Stimulated activated naive B cell treated with anti-CD40 and anti-IgM and Interleukin-4, amounts not matched to agents 10 μg/mL and 1 μg/mL and 100 μg/mL, for 72 hours (primary cell): Measurements from ENCODE around the gene MEIS1.

ENCODE experiments used
- ATAC-seq, 2 donors: fragments of 150-1000 bp; cut with Tn5 transposase; replicated peaks; 2 replicates each; pipeline ENCODE4 v1.10.0; 2021; ENCODE audit warnings: moderate library complexity in 1 of 2
- DNase-seq: peaks from one replicate; pipeline ENCODE4 v3.0.0; 2021
- H3K27ac Mint-ChIP-seq: one replicate; pipeline ENCODE4 v1.8.0; 2022; ENCODE audit warnings: mild to moderate bottlenecking, mixed read lengths
- H3K27me3 Mint-ChIP-seq, 2 donors: one replicate each; pipeline ENCODE4 v1.8.0; 2022; ENCODE audit warnings: mixed read lengths in 2 of 2
- H3K36me3 Mint-ChIP-seq, 2 donors: one replicate each; pipeline ENCODE4 v1.8.0; 2022; ENCODE audit warnings: mixed read lengths in 2 of 2, mild to moderate bottlenecking in 1 of 2
- H3K4me1 Mint-ChIP-seq, 2 donors: one replicate each; pipeline ENCODE4 v1.8.0; 2022; ENCODE audit warnings: mixed read lengths in 2 of 2, mild to moderate bottlenecking in 1 of 2
- H3K4me3 Mint-ChIP-seq, 2 donors: one replicate each; pipeline ENCODE4 v1.8.0; 2022; ENCODE audit warnings: mild to moderate bottlenecking in 2 of 2, mixed read lengths in 2 of 2, moderate library complexity in 1 of 2
- H3K9me3 Mint-ChIP-seq, 2 donors: one replicate each; pipeline ENCODE4 v1.8.0; 2022; ENCODE audit warnings: mixed read lengths in 2 of 2, mild to moderate bottlenecking in 1 of 2

The MEIS1 gene

DNA sequence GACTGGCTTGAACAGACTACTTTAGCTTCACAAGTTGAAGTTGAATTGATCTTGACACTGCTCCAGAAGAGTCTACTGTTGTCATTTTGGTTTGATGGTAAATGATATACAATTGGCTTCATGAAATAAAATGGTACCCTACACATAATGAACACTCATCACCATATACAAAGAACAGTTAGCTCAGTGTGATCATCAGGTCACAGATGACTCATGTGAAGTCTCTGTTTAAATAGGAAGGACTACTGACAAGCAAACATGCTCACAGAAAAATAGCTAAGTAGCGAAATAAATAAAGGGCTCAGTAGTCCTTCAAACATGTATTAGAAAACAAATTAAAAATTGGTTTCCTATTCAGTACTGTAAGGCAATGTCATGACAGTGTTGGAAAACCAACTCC is 96.2 kb downstream of the MEIS1 start:
- Mint-ChIP-seq H3K27ac (no peak overlapping the region), H3K9me3 (peaks cover 0 to 3% of the 10 kb centered on the region in 2 donors), H3K4me1 (no peaks in the 10 kb centered on the region), H3K36me3 (no peaks in the 10 kb centered on the region), H3K4me3 (no peak overlapping the region), H3K27me3 (peaks cover 0 to 5% of the 10 kb centered on the region in 2 donors)
- DNase-seq (no peak), ATAC-seq (no peak)

DNA sequence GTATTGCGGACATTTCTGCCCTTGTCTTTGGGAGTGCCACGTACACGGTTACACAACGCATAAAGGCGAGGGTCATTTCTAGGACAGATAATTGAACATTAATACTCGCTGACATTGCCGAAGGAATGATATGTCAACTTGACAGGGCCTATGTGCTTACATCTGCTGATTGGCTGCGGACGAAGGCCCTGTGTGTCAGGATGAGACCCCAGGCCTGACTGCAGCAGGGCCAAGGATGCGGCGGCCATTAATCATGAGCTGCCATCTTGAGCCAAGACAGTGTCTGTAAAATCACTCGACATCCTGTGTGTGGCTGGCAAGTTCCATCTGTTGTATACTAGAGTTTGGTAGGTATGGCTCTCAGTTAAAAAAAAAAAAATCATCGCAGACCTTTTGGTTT is 96.6 kb downstream of the MEIS1 start:
- ATAC-seq (no peak), DNase-seq (no peak)
- Mint-ChIP-seq H3K4me1 (no peaks in the 10 kb centered on the region), H3K36me3 (no peaks in the 10 kb centered on the region), H3K27me3 (peaks cover 0 to 5% of the 10 kb centered on the region in 2 donors), H3K27ac (no peak overlapping the region), H3K4me3 (no peak overlapping the region), H3K9me3 (peaks cover 0 to 3% of the 10 kb centered on the region in 2 donors)

DNA sequence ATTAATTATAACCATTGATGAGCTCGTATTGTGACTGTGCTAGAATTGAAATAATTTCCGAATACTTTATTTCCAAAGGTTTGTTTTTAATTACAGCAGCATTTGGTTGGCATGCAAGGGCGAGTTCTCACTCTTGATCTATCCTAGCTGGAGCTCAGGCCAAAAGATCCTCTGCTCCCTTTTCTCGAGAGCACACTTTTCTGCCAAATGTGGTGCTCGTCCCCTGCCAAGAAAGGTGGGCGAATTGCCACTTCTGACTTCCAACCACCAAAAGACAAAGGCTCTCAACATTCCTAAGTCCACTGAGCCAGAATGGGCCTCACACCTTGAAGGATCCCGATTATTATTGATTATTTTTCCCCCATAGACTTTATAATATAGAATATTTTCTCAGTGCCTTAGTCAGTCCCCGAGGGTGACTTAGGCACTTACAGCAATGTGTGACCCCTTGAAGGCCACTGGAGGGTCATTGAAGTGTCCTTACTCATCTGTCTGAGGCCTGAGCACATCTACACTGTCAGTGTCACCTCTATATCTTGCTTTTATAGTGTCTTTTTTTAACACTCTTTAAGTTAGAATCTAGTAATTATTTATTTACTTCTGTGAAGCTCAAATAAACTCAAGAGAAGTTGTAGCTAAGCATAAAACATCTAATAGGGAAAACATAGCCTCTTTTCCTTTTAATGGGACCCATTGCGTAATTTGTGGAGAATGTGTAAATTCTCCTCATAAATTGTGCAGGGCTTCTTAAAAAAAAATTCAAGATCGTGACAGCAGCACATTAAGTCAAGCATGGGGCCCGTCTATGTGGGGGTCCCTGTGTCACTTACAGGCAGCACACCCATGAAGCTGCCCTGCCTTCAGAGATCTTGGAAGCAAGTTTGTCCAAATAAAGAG is 98.3 kb downstream of the MEIS1 start:
- Mint-ChIP-seq H3K4me3 (no peak overlapping the region), H3K9me3 (peaks cover 0 to 3% of the 10 kb centered on the region in 2 donors), H3K27me3 (peaks cover 0 to 5% of the 10 kb centered on the region in 2 donors), H3K27ac (no peak overlapping the region), H3K4me1 (no peaks in the 10 kb centered on the region), H3K36me3 (no peaks in the 10 kb centered on the region)
- DNase-seq (no peak), ATAC-seq (no peak)

GRCh38 chr2:66534461-66534860 is 99.5 kb downstream of the MEIS1 start:
- H3K4me3 Mint-ChIP-seq = no peak overlapping the region
- H3K27me3 Mint-ChIP-seq = peaks cover 0 to 5% of the 10 kb centered on the region in 2 donors
- no peak for ATAC-seq
- peaks cover 0 to 3% of the 10 kb centered on the region in 2 donors for H3K9me3 Mint-ChIP-seq
- no peaks in the 10 kb centered on the region for H3K4me1 Mint-ChIP-seq
- H3K27ac Mint-ChIP-seq = no peak overlapping the region
- H3K36me3 Mint-ChIP-seq = no peaks in the 10 kb centered on the region
- DNase-seq = no peak

DNA sequence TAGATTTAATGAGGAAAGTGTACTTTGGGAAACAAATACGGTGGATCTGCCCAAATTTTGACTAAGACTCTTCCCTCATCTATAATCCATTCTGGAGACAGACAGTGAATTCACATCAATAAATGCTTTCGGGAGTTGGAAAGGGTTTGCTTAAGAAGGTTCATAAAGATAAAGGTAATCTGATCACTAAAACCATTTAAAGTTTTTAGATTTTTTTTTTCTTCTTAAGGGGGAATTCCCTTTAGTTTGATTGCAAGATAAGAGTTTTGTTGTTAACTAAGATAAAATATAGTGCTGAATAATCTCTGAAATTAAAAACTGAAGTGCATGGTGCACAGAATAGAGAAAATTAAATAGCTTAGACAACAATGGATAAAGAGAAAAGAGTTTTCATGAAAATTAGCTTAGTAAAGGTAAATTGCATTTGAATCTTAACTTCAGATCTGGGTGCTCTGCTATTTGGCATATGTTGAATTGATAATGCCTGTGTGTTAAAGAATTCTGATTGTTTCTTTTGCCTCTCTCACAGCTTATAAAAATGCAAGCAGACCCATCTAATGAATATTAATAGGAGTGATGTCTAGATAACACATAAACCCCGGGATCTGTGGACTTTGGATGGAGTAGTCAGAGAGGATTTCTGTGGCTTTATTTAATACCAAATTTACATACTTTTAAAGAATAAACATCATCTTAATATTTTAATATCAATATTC is 100.8 kb downstream of the MEIS1 start:
- DNase-seq (no peak), ATAC-seq (no peak)
- Mint-ChIP-seq H3K27ac (no peak overlapping the region), H3K36me3 (no peaks in the 10 kb centered on the region), H3K4me3 (no peak overlapping the region), H3K4me1 (no peaks in the 10 kb centered on the region), H3K9me3 (no peaks in the 10 kb centered on the region), H3K27me3 (no peaks in the 10 kb centered on the region)

DNA sequence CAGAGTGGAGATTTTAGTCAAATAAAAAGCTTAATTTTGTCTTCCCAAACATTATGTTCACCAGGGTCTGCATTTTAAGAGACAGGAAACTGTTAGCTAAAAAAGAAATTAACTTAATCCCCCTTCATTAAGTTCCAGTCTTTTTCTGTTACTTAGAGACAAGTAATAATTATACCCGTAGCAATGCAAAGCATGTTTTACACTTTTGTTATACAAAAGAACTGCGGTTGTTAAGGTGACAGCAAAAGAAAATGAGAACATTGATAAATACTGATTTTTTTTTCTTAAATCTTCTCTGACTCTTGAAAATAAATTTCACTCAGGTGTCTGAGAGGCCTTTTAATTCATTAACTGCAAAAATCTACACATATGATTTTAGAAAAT is 101.4 kb downstream of the MEIS1 start:
- Mint-ChIP-seq H3K4me3 (no peak overlapping the region), H3K9me3 (no peaks in the 10 kb centered on the region), H3K36me3 (no peaks in the 10 kb centered on the region), H3K27ac (no peak overlapping the region), H3K4me1 (no peaks in the 10 kb centered on the region), H3K27me3 (no peaks in the 10 kb centered on the region)
- ATAC-seq (no peak), DNase-seq (no peak)

- H3K4me1 Mint-ChIP-seq = no peaks in the 10 kb centered on the region
- no peak for ATAC-seq
- no peak for DNase-seq
- H3K4me3 Mint-ChIP-seq = no peak overlapping the region
- H3K36me3 Mint-ChIP-seq = no peaks in the 10 kb centered on the region
- H3K27ac Mint-ChIP-seq = no peak overlapping the region
- H3K9me3 Mint-ChIP-seq = no peaks in the 10 kb centered on the region
- no peaks in the 10 kb centered on the region for H3K27me3 Mint-ChIP-seq
These were observed 102.1 kb downstream of the MEIS1 start for GRCh38 chr2:66536997-66537396.

GRCh38 chr2:66538291-66538690 is 103.4 kb downstream of the MEIS1 start:
- no peaks in the 10 kb centered on the region for H3K9me3 Mint-ChIP-seq
- peaks cover 0 to 7% of the 10 kb centered on the region in 2 donors for H3K27me3 Mint-ChIP-seq
- DNase-seq (no peak), ATAC-seq (no peak)
- no peak overlapping the region for H3K4me3 Mint-ChIP-seq
- H3K36me3 Mint-ChIP-seq = no peaks in the 10 kb centered on the region
- H3K27ac Mint-ChIP-seq = no peak overlapping the region
- H3K4me1 Mint-ChIP-seq = no peaks in the 10 kb centered on the region

GRCh38 chr2:66539452-66539851 is 104.5 kb downstream of the MEIS1 start:
- no peaks in the 10 kb centered on the region for H3K9me3 Mint-ChIP-seq
- ATAC-seq = no peak
- no peaks in the 10 kb centered on the region for H3K36me3 Mint-ChIP-seq
- no peak overlapping the region for H3K4me3 Mint-ChIP-seq
- peaks cover 0 to 8% of the 10 kb centered on the region in 2 donors for H3K27me3 Mint-ChIP-seq
- DNase-seq = no peak
- H3K27ac Mint-ChIP-seq = no peak overlapping the region
- H3K4me1 Mint-ChIP-seq = no peaks in the 10 kb centered on the region

DNA sequence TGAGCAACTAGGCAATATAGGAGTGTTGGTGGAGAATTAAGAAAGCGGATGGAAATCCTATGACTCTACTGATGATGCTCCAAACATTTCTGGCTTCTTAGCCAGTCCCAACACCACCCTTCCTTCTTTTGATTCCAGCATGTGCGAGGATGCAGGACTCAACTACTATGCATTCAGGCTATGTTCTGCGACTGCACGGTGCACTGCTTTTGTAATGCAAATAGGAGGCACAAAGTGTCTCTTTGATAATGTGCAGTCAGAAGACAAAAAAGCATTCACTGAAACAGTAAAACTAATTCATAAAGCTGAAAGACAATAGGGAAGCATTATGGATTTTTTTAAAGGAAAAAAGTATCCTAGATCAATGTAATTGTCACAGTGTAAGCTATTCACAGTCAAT is 106.7 kb downstream of the MEIS1 start:
- Mint-ChIP-seq H3K27ac (no peak overlapping the region), H3K27me3 (peaks cover 7 to 8% of the 10 kb centered on the region in 2 donors), H3K4me1 (no peaks in the 10 kb centered on the region), H3K36me3 (no peaks in the 10 kb centered on the region), H3K9me3 (no peaks in the 10 kb centered on the region), H3K4me3 (no peak overlapping the region)
- ATAC-seq = no peak
- no peak for DNase-seq

- H3K27me3 Mint-ChIP-seq = peaks cover 7 to 8% of the 10 kb centered on the region in 2 donors
- H3K36me3 Mint-ChIP-seq = no peaks in the 10 kb centered on the region
- H3K4me1 Mint-ChIP-seq = no peaks in the 10 kb centered on the region
- DNase-seq (no peak), ATAC-seq (no peak)
- H3K9me3 Mint-ChIP-seq = no peaks in the 10 kb centered on the region
- H3K4me3 Mint-ChIP-seq = no peak overlapping the region
- H3K27ac Mint-ChIP-seq = no peak overlapping the region
These were observed 108.4 kb downstream of the MEIS1 start for GRCh38 chr2:66543257-66543767.

GRCh38 chr2:66544258-66544657 is 109.3 kb downstream of the MEIS1 start:
- DNase-seq = no peak
- Mint-ChIP-seq H3K27ac (no peak overlapping the region), H3K36me3 (no peaks in the 10 kb centered on the region), H3K9me3 (no peaks in the 10 kb centered on the region), H3K27me3 (peaks cover 7 to 8% of the 10 kb centered on the region in 2 donors), H3K4me3 (no peak overlapping the region), H3K4me1 (no peaks in the 10 kb centered on the region)
- no peak for ATAC-seq

- no peak overlapping the region for H3K4me3 Mint-ChIP-seq
- DNase-seq = no peak
- no peaks in the 10 kb centered on the region for H3K9me3 Mint-ChIP-seq
- no peaks in the 10 kb centered on the region for H3K36me3 Mint-ChIP-seq
- H3K27me3 Mint-ChIP-seq = peaks cover 7 to 8% of the 10 kb centered on the region in 2 donors
- ATAC-seq = no peak
- no peaks in the 10 kb centered on the region for H3K4me1 Mint-ChIP-seq
- no peak overlapping the region for H3K27ac Mint-ChIP-seq
These were observed 110.3 kb downstream of the MEIS1 start for GRCh38 chr2:66545258-66545657.

DNA sequence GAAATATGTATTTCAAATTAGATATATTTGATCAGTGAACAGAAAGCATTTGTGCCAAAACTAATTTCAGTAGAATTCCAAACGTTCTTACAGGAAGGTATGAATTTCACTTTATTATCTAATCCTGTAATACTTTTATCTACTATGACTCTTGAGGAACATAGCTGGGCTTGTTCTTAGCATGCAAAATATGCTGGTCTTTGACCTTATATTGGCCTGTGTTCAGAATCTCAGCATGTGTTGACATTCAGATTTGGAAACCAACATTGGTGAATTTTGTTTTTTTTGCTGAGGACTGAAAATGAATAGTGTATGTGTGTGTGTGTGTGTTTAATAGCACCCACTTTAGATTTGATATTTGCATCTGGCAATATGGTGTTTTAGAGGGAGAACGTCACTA is 112.2 kb downstream of the MEIS1 start:
- Mint-ChIP-seq H3K36me3 (no peaks in the 10 kb centered on the region), H3K27me3 (peaks cover 7 to 8% of the 10 kb centered on the region in 2 donors), H3K27ac (no peak overlapping the region), H3K4me1 (no peaks in the 10 kb centered on the region), H3K4me3 (no peak overlapping the region), H3K9me3 (no peaks in the 10 kb centered on the region)
- no peak for ATAC-seq
- DNase-seq = no peak

DNA sequence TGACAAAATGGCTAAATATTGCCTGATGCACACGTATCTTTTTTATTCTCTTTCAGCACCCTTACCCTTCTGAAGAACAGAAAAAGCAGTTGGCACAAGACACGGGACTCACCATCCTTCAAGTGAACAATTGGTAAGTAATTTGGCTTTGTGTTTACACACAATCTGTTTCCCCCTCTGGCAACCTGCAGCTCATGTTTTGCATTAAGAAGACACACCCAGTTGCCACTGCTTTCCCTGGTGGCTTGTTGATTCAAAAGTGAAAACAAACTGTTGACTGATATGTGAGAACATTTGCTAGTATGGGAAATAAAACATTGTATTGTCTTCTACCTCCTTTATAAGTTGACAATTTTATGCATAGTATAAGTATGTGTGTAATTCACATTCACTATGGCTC is 113.0 kb downstream of the MEIS1 start:
- no peak overlapping the region for H3K4me3 Mint-ChIP-seq
- H3K27ac Mint-ChIP-seq = no peak overlapping the region
- H3K4me1 Mint-ChIP-seq = no peaks in the 10 kb centered on the region
- H3K36me3 Mint-ChIP-seq = no peaks in the 10 kb centered on the region
- DNase-seq (no peak), ATAC-seq (no peak)
- H3K9me3 Mint-ChIP-seq = no peaks in the 10 kb centered on the region
- peaks cover 5 to 7% of the 10 kb centered on the region in 2 donors for H3K27me3 Mint-ChIP-seq
